Neuronal stem cell (in vitro differentiated cells): ENCODE results near the gene MCTS1. TPM values are rescaled to one million over a fixed set of nuclear protein-coding genes. Genes with fewer than 3 reads are reported as not detected.

Experiments
- DNase-seq: peaks from one replicate; pipeline ENCODE4 v3.0.0-alpha.2; 2013; ENCODE audit warnings: low spot score
- H2AFZ ChIP-seq: one replicate; pipeline ENCODE4 v1.6.1; 2013; ENCODE audit warnings: mild to moderate bottlenecking, low read length, inconsistent platforms
- H2AK5ac ChIP-seq: 2 replicates; pipeline ENCODE4 v1.6.1; 2013; ENCODE audit warnings: low read depth, mild to moderate bottlenecking, inconsistent platforms, low read length, moderate library complexity, mixed read lengths
- H2BK120ac ChIP-seq: 2 replicates; pipeline ENCODE4 v1.6.1; 2013; ENCODE audit warnings: low read depth, mild to moderate bottlenecking, inconsistent platforms, low read length, moderate library complexity, mixed read lengths
- H2BK12ac ChIP-seq: one replicate; pipeline ENCODE4 v1.6.1; 2013; ENCODE audit warnings: low read length, inconsistent platforms
- H2BK15ac ChIP-seq: 2 replicates; pipeline ENCODE4 v1.6.1; 2013; ENCODE audit warnings: mild to moderate bottlenecking, low read length, inconsistent platforms, mixed read lengths
- H2BK5ac ChIP-seq: one replicate; pipeline ENCODE4 v1.6.1; 2013; ENCODE audit warnings: inconsistent platforms, mild to moderate bottlenecking, low read length, moderate library complexity
- H3K14ac ChIP-seq: one replicate; pipeline ENCODE4 v1.6.1; 2013; ENCODE audit warnings: low read length, inconsistent platforms
- H3K18ac ChIP-seq: 2 replicates; pipeline ENCODE4 v1.6.1; 2013; ENCODE audit warnings: low read length, inconsistent platforms
- H3K23ac ChIP-seq: 2 replicates; pipeline ENCODE4 v1.6.1; 2013; ENCODE audit warnings: low read depth, mild to moderate bottlenecking, mixed read lengths, low read length, inconsistent platforms; ENCODE audit not compliant: poor library complexity
- H3K27ac ChIP-seq: replicated peaks from 3 replicates; pipeline ENCODE4 v1.5.1; 2013; ENCODE audit warnings: low read length, inconsistent platforms
- H3K27me3 ChIP-seq, 3 experiments: 2 replicates each; pipeline ENCODE4 v1.6.1; 2013; ENCODE audit warnings: low read length in 3 of 3, mild to moderate bottlenecking in 2 of 3, inconsistent platforms in 1 of 3, low read depth in 1 of 3, mixed read lengths in 1 of 3, moderate library complexity in 1 of 3; ENCODE audit not compliant: control insufficient read depth in 3 of 3, insufficient read depth in 3 of 3
- H3K36me3 ChIP-seq, 2 donors: replicated peaks in 1 of 2; 2 replicates each; pipeline ENCODE4 v1.6.1; 2013; ENCODE audit warnings: low read length in 2 of 2; ENCODE audit not compliant: control insufficient read depth in 2 of 2, insufficient read depth in 2 of 2
- H3K4ac ChIP-seq: 2 replicates; pipeline ENCODE4 v1.6.1; 2013; ENCODE audit warnings: inconsistent platforms, mild to moderate bottlenecking, low read length, moderate library complexity
- H3K4me1 ChIP-seq, 2 donors: 1 replicate in 1 of 2; 2 replicates in 1 of 2; pipeline ENCODE4 v1.6.1; 2013; ENCODE audit warnings: low read length in 2 of 2, low read depth in 1 of 2; ENCODE audit not compliant: control insufficient read depth in 2 of 2, insufficient read depth in 1 of 2
- H3K4me2 ChIP-seq: one replicate; pipeline ENCODE4 v1.6.1; 2013; ENCODE audit warnings: mild to moderate bottlenecking, low read length, inconsistent platforms; ENCODE audit not compliant: insufficient read depth, poor library complexity, severe bottlenecking
- H3K4me3 ChIP-seq, 2 donors: 2 replicates each; pipeline ENCODE4 v1.5.1; 2013; ENCODE audit warnings: low read length in 2 of 2, mild to moderate bottlenecking in 2 of 2, inconsistent platforms in 1 of 2, moderate library complexity in 1 of 2
- H3K79me1 ChIP-seq: one replicate; pipeline ENCODE4 v1.6.1; 2013; ENCODE audit warnings: low read depth, mild to moderate bottlenecking, inconsistent platforms, low read length, moderate library complexity
- H3K9ac ChIP-seq: one replicate; pipeline ENCODE4 v1.6.1; 2013; ENCODE audit warnings: mild to moderate bottlenecking, low read depth, low read length, inconsistent platforms; ENCODE audit not compliant: poor library complexity
- H3K9me3 ChIP-seq, 2 donors: replicated peaks in 1 of 2; 2 replicates each; pipeline versions ENCODE3 to v1.6.1; 2013; ENCODE audit warnings: low read length in 2 of 2, mild to moderate bottlenecking in 2 of 2, inconsistent platforms in 1 of 2, low read depth in 1 of 2, mixed read lengths in 1 of 2, moderate library complexity in 1 of 2; ENCODE audit not compliant: control insufficient read depth in 2 of 2, insufficient read depth in 1 of 2
- H4K8ac ChIP-seq: one replicate; pipeline ENCODE4 v1.6.1; 2013; ENCODE audit warnings: low read depth, mild to moderate bottlenecking, inconsistent platforms, low read length, moderate library complexity
- H4K91ac ChIP-seq: one replicate; pipeline ENCODE4 v1.6.1; 2013; ENCODE audit warnings: low read length, low read depth, mild to moderate bottlenecking, inconsistent platforms; ENCODE audit not compliant: poor library complexity
- WGBS, 2 donors: extraction: QIAGEN DNeasy Blood & Tissue Kit; methylation state at CpG; one replicate each; pipeline ENCODE4 v1.1.7; 2013; ENCODE audit warnings: missing lambda C conversion rate in 2 of 2, mixed read lengths in 1 of 2; ENCODE audit not compliant: insufficient read length in 2 of 2, insufficient replicate concordance in 1 of 2; ENCODE audit errors: extremely low coverage in 2 of 2; 5-methylcytosine and 5-hydroxymethylcytosine counted together
- polyA plus RNA-seq, 2 experiments: library from polyadenylated mRNA; stranded (reverse); fragments of 200-250 nt; gene quantifications; one replicate each; pipeline ENCODE4 v1.2.3, GENCODE V29; 2013

Gene MCTS1
- 38.8 TPM for polyA plus RNA-seq (2013, experiment 1 of 2)
- polyA plus RNA-seq (2013, experiment 2 of 2) = 37.7 TPM

GRCh38 chrX:120603707-120604360 is at the start of gene MCTS1:
Gene MCTS1 (plus strand): TSS chrX:120604101. CDS start chrX:120604237, 136 bp downstream.
- peak within 1 kb of the TSS; percentile 65 for H2AFZ ChIP-seq
- H3K9me3 ChIP-seq = no peaks in the 10 kb centered on the region
- peak; percentile 72 for DNase-seq
- no peaks in the 10 kb centered on the region for H3K79me1 ChIP-seq
- peak within 1 kb of the TSS; percentile 90 for H3K27ac ChIP-seq
- H3K9ac ChIP-seq = peak within 1 kb of the TSS; percentile 3
- H4K91ac ChIP-seq = no peak within 1 kb of the TSS
- no peak within 1 kb of the TSS for H2BK120ac ChIP-seq
- H2BK12ac ChIP-seq = no peak within 1 kb of the TSS
- H3K4ac ChIP-seq = no peak within 1 kb of the TSS
- H3K4me2 ChIP-seq = peak within 1 kb of the TSS; percentile 55
- no peak within 1 kb of the TSS for H2AK5ac ChIP-seq
- no peak within 1 kb of the TSS for H3K14ac ChIP-seq
- no peak within 1 kb of the TSS for H3K18ac ChIP-seq
- no peak within 1 kb of the TSS for H4K8ac ChIP-seq
- WGBS, 2 donors = no CpG with 5 or more reads among the region's 31 CpGs
- no peaks in the 10 kb centered on the region for H3K27me3 ChIP-seq
- peak within 1 kb of the TSS; percentile 57 to 91 for H3K4me3 ChIP-seq
- H3K4me1 ChIP-seq = no peaks in the 10 kb centered on the region
- H2BK5ac ChIP-seq = no peak within 1 kb of the TSS
- H2BK15ac ChIP-seq = no peak within 1 kb of the TSS
- H3K36me3 ChIP-seq = peaks cover 0 to 19% of the 10 kb centered on the region in 2 donors
- no peak within 1 kb of the TSS for H3K23ac ChIP-seq

GRCh38 chrX:120556251-120556650 is 47.6 kb upstream of the MCTS1 start:
- DNase-seq = no peak
- no peaks in the 10 kb centered on the region for H3K9me3 ChIP-seq
- no peak overlapping the region for H3K23ac ChIP-seq
- no peak overlapping the region for H4K8ac ChIP-seq
- no peak overlapping the region for H2BK5ac ChIP-seq
- H3K4me1 ChIP-seq = peaks cover 0 to 4% of the 10 kb centered on the region in 2 donors
- H3K36me3 ChIP-seq = peaks cover 0 to 36% of the 10 kb centered on the region in 2 donors
- no peak overlapping the region for H3K9ac ChIP-seq
- no peak overlapping the region for H3K27ac ChIP-seq
- H3K4ac ChIP-seq = no peak overlapping the region
- H2BK120ac ChIP-seq = no peak overlapping the region
- H3K18ac ChIP-seq = no peak overlapping the region
- H3K79me1 ChIP-seq = no peaks in the 10 kb centered on the region
- no peak overlapping the region for H2AK5ac ChIP-seq
- no peak overlapping the region for H2AFZ ChIP-seq
- no peak overlapping the region for H2BK12ac ChIP-seq
- no peak overlapping the region for H3K14ac ChIP-seq
- no CpG with 5 or more reads among the region's 5 CpGs for WGBS, 2 donors
- no peaks in the 10 kb centered on the region for H3K27me3 ChIP-seq
- no peak overlapping the region for H3K4me2 ChIP-seq
- H2BK15ac ChIP-seq = no peak overlapping the region
- no peak overlapping the region for H3K4me3 ChIP-seq
- no peak overlapping the region for H4K91ac ChIP-seq

GRCh38 chrX:120559804-120560203 is 44.1 kb upstream of the MCTS1 start:
- Histone ChIP-seq H3K4me3 (peak overlapping the region; percentile 68 to 78), H3K14ac (no peak overlapping the region), H3K4me1 (peaks cover 0 to 7% of the 10 kb centered on the region in 2 donors), H3K27me3 (no peaks in the 10 kb centered on the region), H4K91ac (no peak overlapping the region), H4K8ac (no peak overlapping the region), H2AFZ (peak overlapping the region; percentile 70), H3K9me3 (no peaks in the 10 kb centered on the region), H2AK5ac (no peak overlapping the region), H3K18ac (no peak overlapping the region), H3K36me3 (peaks cover 0 to 23% of the 10 kb centered on the region in 2 donors), H2BK12ac (no peak overlapping the region), H3K27ac (peak overlapping the region; percentile 98), H2BK120ac (no peak overlapping the region), H3K79me1 (no peaks in the 10 kb centered on the region), H2BK15ac (no peak overlapping the region), H3K4ac (no peak overlapping the region), H3K4me2 (peak overlapping the region; percentile 54), H2BK5ac (peak overlapping the region; percentile 35), H3K23ac (no peak overlapping the region), H3K9ac (no peak overlapping the region)
- no CpG with 5 or more reads among the region's 7 CpGs for WGBS, 2 donors
- DNase-seq = no peak

GRCh38 chrX:120560405-120560841 is 43.5 kb upstream of the MCTS1 start:
- Histone ChIP-seq H2BK120ac (no peak overlapping the region), H4K8ac (no peak overlapping the region), H3K27me3 (no peaks in the 10 kb centered on the region), H3K4me2 (peak overlapping the region; percentile 54), H3K4me3 (peak overlapping the region; percentile 68 to 78), H3K79me1 (no peaks in the 10 kb centered on the region), H3K36me3 (peaks cover 0 to 18% of the 10 kb centered on the region in 2 donors), H2BK15ac (peak overlapping the region; percentile 11), H2AK5ac (no peak overlapping the region), H3K23ac (no peak overlapping the region), H2BK12ac (no peak overlapping the region), H3K14ac (peak overlapping the region; percentile 38), H3K18ac (peak overlapping the region; percentile 76), H4K91ac (no peak overlapping the region), H3K27ac (peak overlapping the region; percentile 98), H3K4me1 (peaks cover 0 to 7% of the 10 kb centered on the region in 2 donors), H2BK5ac (peak overlapping the region; percentile 35), H3K4ac (no peak overlapping the region), H2AFZ (peak overlapping the region; percentile 70), H3K9me3 (no peaks in the 10 kb centered on the region), H3K9ac (peak overlapping the region; percentile 21)
- WGBS, 2 donors = no CpG with 5 or more reads among the region's 10 CpGs
- no peak for DNase-seq
